Lower leg skin (tissue), 3 donors: Measurements from ENCODE around the gene P3H4.

ENCODE experiments used
- CTCF ChIP-seq, 3 donors: fragments of 450-650 bp; IDR thresholded peaks; one replicate each; pipeline ENCODE4 v1.5.1; 2016; ENCODE audit warnings: antibody characterized with exemption in 3 of 3, mild to moderate bottlenecking in 3 of 3, moderate library complexity in 2 of 3
- POLR2A ChIP-seq, 2 donors: fragments of 450-650 bp; IDR thresholded peaks; one replicate each; pipeline ENCODE4 v1.6.1; 2016 to 2017; ENCODE audit warnings: antibody characterized with exemption in 2 of 2, mild to moderate bottlenecking in 1 of 2, moderate library complexity in 1 of 2

GRCh38 chr17:41849251-41849990 is 37.7 kb upstream of the P3H4 start:
- TF ChIP-seq CTCF (IDR thresholded peaks at IDR 0.05) (no peak), POLR2A (IDR thresholded peaks at IDR 0.05) (no peak)
